Trophoblast cell (in vitro differentiated cells and primary cell): ENCODE data around the gene ZNF672.
"Not testable (repeated sequence)": the region's sequence is repeated elsewhere in the genome, so short reads cannot be mapped to it uniquely, and the experiment has no call there.

ENCODE experiments used
- DNase-seq, 2 donors: peaks; one replicate each; pipeline ENCODE4 v3.0.0-alpha.2; 2016
- H2AFZ ChIP-seq: 2 replicates; pipeline ENCODE4 v1.6.1; 2013; ENCODE audit warnings: low read length, moderate library complexity, mild to moderate bottlenecking; ENCODE audit not compliant: insufficient read depth, poor library complexity
- H2AK5ac ChIP-seq: 2 replicates; pipeline ENCODE4 v1.6.1; 2013; ENCODE audit warnings: mild to moderate bottlenecking, low read length
- H2BK120ac ChIP-seq: 2 replicates; pipeline ENCODE4 v1.6.1; 2013; ENCODE audit warnings: low read length, mild to moderate bottlenecking, moderate library complexity; ENCODE audit not compliant: insufficient read depth, poor library complexity
- H2BK12ac ChIP-seq: 2 replicates; pipeline ENCODE4 v1.6.1; 2013; ENCODE audit warnings: mild to moderate bottlenecking, low read length, moderate library complexity
- H2BK5ac ChIP-seq: 2 replicates; pipeline ENCODE4 v1.6.1; 2013; ENCODE audit warnings: low read length, low read depth, moderate library complexity, mild to moderate bottlenecking; ENCODE audit not compliant: poor library complexity
- H3K14ac ChIP-seq: 2 replicates; pipeline ENCODE4 v1.6.1; 2013; ENCODE audit warnings: mild to moderate bottlenecking, low read length
- H3K18ac ChIP-seq: 2 replicates; pipeline ENCODE4 v1.6.1; 2013; ENCODE audit warnings: mild to moderate bottlenecking, low read length
- H3K23ac ChIP-seq: 2 replicates; pipeline ENCODE4 v1.6.1; 2013; ENCODE audit warnings: low read length
- H3K27ac ChIP-seq: 2 replicates; pipeline ENCODE4 v1.5.1; 2013; ENCODE audit warnings: low read depth, mild to moderate bottlenecking, inconsistent platforms, low read length, moderate library complexity
- H3K27me3 ChIP-seq: 2 replicates; pipeline ENCODE4 v1.6.1; 2013; ENCODE audit warnings: inconsistent platforms, mild to moderate bottlenecking, low read length, moderate library complexity; ENCODE audit not compliant: insufficient read depth
- H3K36me3 ChIP-seq, 2 experiments: 1 replicate in 1 of 2; 2 replicates in 1 of 2; pipeline ENCODE4 v1.6.1; 2013; ENCODE audit warnings: low read length in 2 of 2, mild to moderate bottlenecking in 2 of 2, moderate library complexity in 1 of 2; ENCODE audit not compliant: insufficient read depth in 2 of 2, control insufficient read depth in 1 of 2
- H3K4ac ChIP-seq: 2 replicates; pipeline ENCODE4 v1.6.1; 2013; ENCODE audit warnings: low read depth, mild to moderate bottlenecking, low read length, moderate library complexity
- H3K4me1 ChIP-seq, 2 experiments: 1 replicate in 1 of 2; 2 replicates in 1 of 2; pipeline ENCODE4 v1.6.1; 2013; ENCODE audit warnings: low read length in 2 of 2, mild to moderate bottlenecking in 2 of 2, moderate library complexity in 1 of 2; ENCODE audit not compliant: insufficient read depth in 2 of 2, control insufficient read depth in 1 of 2
- H3K4me2 ChIP-seq: 2 replicates; pipeline ENCODE4 v1.6.1; 2013; ENCODE audit warnings: inconsistent platforms, mild to moderate bottlenecking, low read length, moderate library complexity
- H3K4me3 ChIP-seq: 2 replicates; pipeline ENCODE4 v1.5.1; 2013; ENCODE audit warnings: mild to moderate bottlenecking, low read depth, low read length, inconsistent platforms
- H3K79me1 ChIP-seq: one replicate; pipeline ENCODE4 v1.6.1; 2013; ENCODE audit warnings: low read length
- H3K79me2 ChIP-seq: 2 replicates; pipeline ENCODE4 v1.6.1; 2013; ENCODE audit warnings: low read length, mild to moderate bottlenecking; ENCODE audit not compliant: control insufficient read depth, insufficient read depth, poor library complexity
- H3K9ac ChIP-seq: 2 replicates; pipeline ENCODE4 v1.6.1; 2013; ENCODE audit warnings: mild to moderate bottlenecking, low read length
- H3K9me3 ChIP-seq: 2 replicates; pipeline ENCODE4 v1.6.1; 2013; ENCODE audit warnings: low read depth, mild to moderate bottlenecking, control low read depth, inconsistent platforms, low read length; ENCODE audit not compliant: insufficient read depth
- H4K12ac ChIP-seq: 2 replicates; pipeline ENCODE4 v1.6.1; 2013; ENCODE audit warnings: low read depth, mild to moderate bottlenecking, low read length, moderate library complexity
- H4K8ac ChIP-seq: 2 replicates; pipeline ENCODE4 v1.6.1; 2013; ENCODE audit warnings: low read depth, mild to moderate bottlenecking, low read length, moderate library complexity
- H4K91ac ChIP-seq: one replicate; pipeline ENCODE4 v1.6.1; 2013; ENCODE audit warnings: low read depth, mild to moderate bottlenecking, low read length, moderate library complexity
- WGBS: extraction: QIAGEN DNeasy Blood & Tissue Kit; methylation state at CpG from one replicate; pipeline ENCODE4 v1.1.7; 2013; ENCODE audit warnings: missing lambda C conversion rate; ENCODE audit not compliant: insufficient read length, insufficient coverage; ENCODE audit errors: extremely low coverage; 5-methylcytosine and 5-hydroxymethylcytosine counted together

ZNF672 gene

DNA sequence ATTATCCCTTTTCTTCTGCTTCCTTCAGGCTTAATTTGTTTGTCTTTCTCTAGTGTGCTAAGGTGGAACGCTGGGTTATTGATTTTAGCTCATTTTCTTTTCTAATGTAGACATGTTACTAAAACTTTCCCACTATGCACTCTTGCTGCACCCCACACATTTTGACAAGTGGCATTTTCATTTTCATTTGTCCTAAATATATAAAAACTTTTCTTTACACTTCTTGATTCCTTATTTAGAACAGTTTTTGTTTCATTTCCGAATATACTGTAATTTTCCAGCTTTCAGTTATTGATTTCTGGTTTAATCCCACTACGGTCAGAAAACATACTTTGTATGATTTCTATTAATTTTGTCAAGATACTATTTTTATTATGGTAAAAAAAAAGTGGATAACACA is 37.6 kb upstream of the ZNF672 start:
- WGBS, result no CpG with 5 or more reads among the region's 3 CpGs
- H3K79me2 ChIP-seq, result no peaks in the 10 kb centered on the region

GRCh38 chr1:248802454-248802853 is 35.6 kb upstream of the ZNF672 start:
- WGBS, result no CpG with 5 or more reads among the region's 6 CpGs
- Histone ChIP-seq H2AFZ (no peak overlapping the region), H4K12ac (no peak overlapping the region), H3K9me3 (peaks cover 21% of the 10 kb centered on the region), H4K8ac (no peak overlapping the region), H3K27me3 (no peaks in the 10 kb centered on the region), H3K4me1 (no peaks in the 10 kb centered on the region), H3K23ac (no peak overlapping the region), H3K9ac (no peak overlapping the region), H4K91ac (no peak overlapping the region), H2BK5ac (no peak overlapping the region), H2AK5ac (no peak overlapping the region), H2BK120ac (no peak overlapping the region), H3K79me2 (no peaks in the 10 kb centered on the region), H3K18ac (no peak overlapping the region), H3K4ac (no peak overlapping the region), H2BK12ac (no peak overlapping the region), H3K27ac (no peak overlapping the region), H3K4me2 (no peak overlapping the region), H3K79me1 (no peaks in the 10 kb centered on the region), H3K36me3 (no peaks in the 10 kb centered on the region), H3K4me3 (no peak overlapping the region), H3K14ac (no peak overlapping the region)
- DNase-seq, result no peak

More for the DNA sequence above, 37.6 kb upstream of the ZNF672 start:
- Histone ChIP-seq H3K36me3 (no peaks in the 10 kb centered on the region), H3K27ac (no peak overlapping the region), H3K14ac (no peak overlapping the region), H3K18ac (no peak overlapping the region), H4K12ac (no peak overlapping the region), H3K4me2 (no peak overlapping the region), H4K8ac (no peak overlapping the region), H3K9ac (no peak overlapping the region), H2BK5ac (no peak overlapping the region), H2BK120ac (no peak overlapping the region), H2BK12ac (no peak overlapping the region), H3K79me1 (no peaks in the 10 kb centered on the region), H4K91ac (no peak overlapping the region), H3K27me3 (no peaks in the 10 kb centered on the region), H3K4me3 (no peak overlapping the region), H3K23ac (no peak overlapping the region), H3K9me3 (peaks cover 23% of the 10 kb centered on the region), H2AFZ (no peak overlapping the region), H3K4me1 (no peaks in the 10 kb centered on the region), H3K4ac (no peak overlapping the region), H2AK5ac (no peak overlapping the region)
- DNase-seq, result no peak

DNA sequence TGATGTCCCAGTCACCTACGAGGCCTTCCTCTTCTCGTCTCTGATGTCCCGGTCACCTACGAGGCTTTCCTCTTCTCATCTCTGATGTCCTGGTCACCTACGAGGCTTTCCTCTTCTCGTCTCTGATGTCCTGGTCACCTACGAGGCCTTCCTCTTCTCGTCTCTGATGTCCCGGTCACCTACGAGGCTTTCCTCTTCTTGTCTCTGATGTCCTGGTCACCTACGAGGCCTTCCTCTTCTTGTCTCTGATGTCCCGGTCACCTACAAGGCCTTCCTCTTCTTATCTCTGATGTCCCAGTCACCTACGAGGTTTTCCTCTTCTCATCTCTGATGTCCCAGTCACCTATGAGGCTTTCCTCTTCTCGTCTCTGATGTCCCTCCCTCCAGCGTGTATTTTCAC is 34.5 kb upstream of the ZNF672 start:
- H3K9me3 ChIP-seq, result peaks cover 21% of the 10 kb centered on the region
- not testable (repeated sequence) for H3K9ac ChIP-seq, H2AK5ac ChIP-seq, H3K4me2 ChIP-seq, H3K18ac ChIP-seq, H4K12ac ChIP-seq, H3K4me1 ChIP-seq, H2BK5ac ChIP-seq, H3K79me2 ChIP-seq, H3K4ac ChIP-seq, H4K91ac ChIP-seq, H2BK12ac ChIP-seq, H2AFZ ChIP-seq, H3K23ac ChIP-seq, DNase-seq, H2BK120ac ChIP-seq, H3K14ac ChIP-seq, H3K79me1 ChIP-seq, H4K8ac ChIP-seq, H3K27ac ChIP-seq, H3K4me3 ChIP-seq, H3K27me3 ChIP-seq, H3K36me3 ChIP-seq
- no CpG with 5 or more reads among the region's 15 CpGs for WGBS

GRCh38 chr1:248804771-248805681 is 33.0 kb upstream of the ZNF672 start:
- no peak overlapping the region for H2AFZ ChIP-seq
- H3K27ac ChIP-seq, result no peak overlapping the region
- no peaks in the 10 kb centered on the region for H3K36me3 ChIP-seq
- no peak overlapping the region for H3K9ac ChIP-seq
- no peak overlapping the region for H2BK120ac ChIP-seq
- no peak overlapping the region for H4K8ac ChIP-seq
- H3K18ac ChIP-seq, result no peak overlapping the region
- no peak overlapping the region for H2BK12ac ChIP-seq
- no peak overlapping the region for H3K23ac ChIP-seq
- H3K4me3 ChIP-seq, result no peak overlapping the region
- H3K14ac ChIP-seq, result no peak overlapping the region
- WGBS, result no CpG with 5 or more reads among the region's 10 CpGs
- H2BK5ac ChIP-seq, result no peak overlapping the region
- no peaks in the 10 kb centered on the region for H3K4me1 ChIP-seq
- no peak overlapping the region for H4K91ac ChIP-seq
- DNase-seq, result no peak
- no peaks in the 10 kb centered on the region for H3K79me2 ChIP-seq
- no peak overlapping the region for H4K12ac ChIP-seq
- H3K4ac ChIP-seq, result no peak overlapping the region
- H3K9me3 ChIP-seq, result peaks cover 21% of the 10 kb centered on the region
- no peak overlapping the region for H3K4me2 ChIP-seq
- no peaks in the 10 kb centered on the region for H3K27me3 ChIP-seq
- no peaks in the 10 kb centered on the region for H3K79me1 ChIP-seq
- no peak overlapping the region for H2AK5ac ChIP-seq
